K562 (cell line): Measurements from ENCODE around the gene PRKD1. TPM values are rescaled to one million over a fixed set of nuclear protein-coding genes. Genes with fewer than 3 reads are reported as not detected.

Experiments used
- ATAC-seq: fragments of 200-7000 bp; cut with Tn5 transposase; 3 replicates; pipeline ENCODE4 v1.9.1; 2020; ENCODE audit warnings: moderate library complexity
- BruUV-seq: library from RNA; stranded (reverse); fragments of 400-500 nt; replicated peaks from 2 replicates; lab custom pipeline; 2021; lab: Mats Ljungman, UMichigan
- CTCF ChIA-PET: fragments of 300-600 bp; formaldehyde crosslinking; extraction: SDS; loops from one replicate; lab custom pipeline; 2021; ENCODE audit warnings: low intra/inter-chr PET ratio; lab: Yijun Ruan, JAX
- POLR2A ChIA-PET: fragments of 300-600, 350-650 bp; sonication (Branson Sonifier 250); formaldehyde crosslinking; extraction: SDS; loops from one replicate; lab custom pipeline; 2021; ENCODE audit warnings: antibody characterized with exemption, inconsistent platforms; lab: Yijun Ruan, JAX
- DNase-seq, 4 experiments: peaks; one replicate each; pipeline versions ENCODE4 v3.0.0 to v3.0.0-alpha.2; 2011 to 2018; ENCODE audit warnings: low spot score in 3 of 4, mixed read lengths in 3 of 4; ENCODE audit errors: extremely low read depth in 1 of 4
- FAIRE-seq: peaks from 2 replicates; lab custom pipeline; 2011; peaks lifted over from hg19 to GRCh38; lab: Jason Lieb, UNC
- H2AFZ ChIP-seq: 2 replicates; pipeline ENCODE4 v1.6.0; 2011; ENCODE audit warnings: low read depth, low read length, control low read depth, inconsistent platforms
- H3K27ac ChIP-seq: fragments of 200-600 bp; 3 replicates; pipeline ENCODE4 v1.8.0; 2011; ENCODE audit warnings: low read depth, mild to moderate bottlenecking, control low read depth, inconsistent platforms, low read length, moderate library complexity, mixed read lengths; ENCODE audit errors: extremely low read depth
- H3K27me3 ChIP-seq, 2 experiments: fragments of 300-600 bp in 1 of 2; 2 replicates in 1 of 2; 3 replicates in 1 of 2; pipeline versions ENCODE4 v1.6.0 to v1.8.0; 2011; ENCODE audit warnings: inconsistent platforms in 2 of 2, low read length in 2 of 2, mild to moderate bottlenecking in 1 of 2, mixed read lengths in 1 of 2, moderate library complexity in 1 of 2; ENCODE audit not compliant: control insufficient read depth in 2 of 2, insufficient read depth in 2 of 2
- H3K36me3 ChIP-seq: fragments of 300-600 bp; 3 replicates; pipeline ENCODE4 v1.8.0; 2011; ENCODE audit warnings: mild to moderate bottlenecking, low read length, inconsistent platforms; ENCODE audit not compliant: control insufficient read depth, insufficient read depth
- H3K4me1 ChIP-seq, 2 experiments: fragments of 200-600 bp in 1 of 2; replicated peaks in 1 of 2; 2 replicates in 1 of 2; 3 replicates in 1 of 2; pipeline versions ENCODE4 v1.5.1 to v1.8.0; 2011; ENCODE audit warnings: inconsistent platforms in 2 of 2, low read length in 2 of 2, mild to moderate bottlenecking in 1 of 2, mixed read lengths in 1 of 2, moderate library complexity in 1 of 2; ENCODE audit not compliant: control insufficient read depth in 2 of 2, insufficient read depth in 2 of 2
- H3K4me2 ChIP-seq: 2 replicates; pipeline ENCODE4 v1.6.1; 2011; ENCODE audit warnings: low read length, control low read depth, inconsistent platforms, mixed read lengths; ENCODE audit not compliant: insufficient read depth
- H3K4me3 ChIP-seq: fragments of 200-600 bp; sonication (generic), shearing (Covaris generic); 2 replicates; pipeline ENCODE4 v1.5.1; 2016; ENCODE audit warnings: control low read depth, inconsistent platforms
- H3K79me2 ChIP-seq: fragments of 200-600 bp; 3 replicates; pipeline ENCODE4 v1.8.0; 2011; ENCODE audit warnings: low read length, inconsistent platforms; ENCODE audit not compliant: control insufficient read depth, insufficient read depth
- H3K9ac ChIP-seq, 2 experiments: 2 replicates each; pipeline versions ENCODE4 v1.6.0 to v1.6.1; 2011; ENCODE audit warnings: low read depth in 2 of 2, low read length in 2 of 2, control low read depth in 1 of 2, inconsistent platforms in 1 of 2, mild to moderate bottlenecking in 1 of 2, mixed read lengths in 1 of 2; ENCODE audit not compliant: insufficient read depth in 1 of 2
- H3K9me1 ChIP-seq: one replicate; pipeline ENCODE4 v1.6.0; 2011; ENCODE audit warnings: inconsistent platforms, mild to moderate bottlenecking, low read length, moderate library complexity; ENCODE audit not compliant: control insufficient read depth, insufficient read depth
- H3K9me3 ChIP-seq: replicated peaks from 2 replicates; pipeline ENCODE4 v1.5.1; 2011; ENCODE audit warnings: low read depth, low read length, inconsistent platforms; ENCODE audit not compliant: control insufficient read depth, insufficient read depth
- H4K20me1 ChIP-seq: replicated peaks from 2 replicates; pipeline ENCODE4 v1.6.1; 2011; ENCODE audit warnings: low read length, inconsistent platforms, mixed read lengths; ENCODE audit not compliant: control insufficient read depth, insufficient read depth
- HIVEP1 ChIP-seq: fragments of 250-450 bp; sonication (Bioruptor Pico); IDR thresholded peaks from 2 replicates; pipeline ENCODE4 v1.4.0; 2020; ENCODE audit warnings: mild to moderate bottlenecking
- WGBS: fragments of 100-300 bp; shearing (Covaris generic); methylation state at CpG from one replicate; pipeline ENCODE4 v1.1.6; 2016; ENCODE audit warnings: low coverage, mixed read lengths; ENCODE audit not compliant: insufficient coverage; ENCODE audit errors: missing lambda C conversion rate; 5-methylcytosine and 5-hydroxymethylcytosine counted together
- in situ Hi-C: fragments of 300-500 bp; cut with MboI; formaldehyde crosslinking; loops from 4 replicates; pipeline ENCODE4 v1.15.0; 2018; ENCODE audit warnings: inconsistent platforms, mixed read lengths
- intact Hi-C: fragments of 100-400 bp; cut with micrococcal nuclease; formaldehyde crosslinking; loops from 2 replicates; pipeline ENCODE4 v1.14.2; 2022
- polyA plus RNA-seq, 8 experiments: library from polyadenylated mRNA; depleted of rRNA in 4 of 8; stranded (reverse) in 5 of 8; unstranded in 3 of 8; fragments of >200 nt; fragmentation: Nextera tagmentation in 2 of 8; fragmentation: Illumina TruSeq in 1 of 8; extraction: Ambion mirVana in 2 of 8; extraction: Trizol in 1 of 8; gene quantifications; 2 replicates each; pipeline versions ENCODE4 v1.2.1 to v1.2.3, GENCODE V29; 2011 to 2014; ENCODE audit warnings: inconsistent platforms in 1 of 8, missing spikeins in 1 of 8
- total RNA-seq, 7 experiments: library from RNA; depleted of rRNA in 6 of 7; stranded (reverse); fragments of >200 nt in 6 of 7; fragmentation: Illumina TruSeq in 2 of 7; extraction: Trizol in 2 of 7; gene quantifications; 2 replicates each; pipeline versions ENCODE4 v1.2.1 to v1.2.3, GENCODE V29; 2011 to 2021; ENCODE audit warnings: low replicate concordance in 1 of 7
- TF ChIP-seq, protein P1 (sequence below): fragments of 250-450 bp; sonication (Bioruptor Pico); IDR thresholded peaks from 2 replicates; pipeline ENCODE4 v1.8.0; 2022; ENCODE audit warnings: moderate library complexity, mild to moderate bottlenecking, inconsistent platforms
- TF ChIP-seq, protein P2 (sequence below): fragments of 250-450 bp; sonication (Bioruptor Pico); IDR thresholded peaks from 2 replicates; pipeline ENCODE4 v1.5.0; 2021; ENCODE audit warnings: mild to moderate bottlenecking, moderate library complexity
- TF ChIP-seq, protein P3 (sequence below): fragments of 450-650 bp; IDR thresholded peaks from 2 replicates; pipeline ENCODE4 v1.6.1; 2016; ENCODE audit warnings: low read depth

The PRKD1 gene
- total and polyA plus RNA-seq, 9 of the 15 experiments (the other 6 are each of a cell fraction or from before 2014, with no cell fraction given) = 0.04 to 0.25 (median 0.13) TPM; not detected in 1

DNA sequence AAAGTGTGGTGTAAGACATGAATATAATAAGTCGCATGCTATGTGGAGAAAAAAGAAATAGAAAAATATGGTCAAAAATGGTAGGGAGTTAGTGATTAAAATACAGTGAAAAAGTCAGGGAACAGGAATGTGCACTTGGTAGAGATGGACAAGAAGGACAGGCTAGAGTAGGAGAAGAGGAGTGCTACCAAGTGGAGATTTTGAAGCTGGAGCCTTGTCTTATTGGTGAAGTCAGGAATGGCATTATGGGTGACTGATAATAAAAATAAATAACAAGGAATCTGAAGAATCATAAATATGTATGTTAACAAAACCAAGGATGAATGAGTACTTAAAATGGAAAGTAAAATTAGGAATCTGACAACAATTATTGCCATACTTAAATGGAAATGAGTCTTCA, 204.8 kb downstream of the PRKD1 start:
- no peaks in the 10 kb centered on the region for H4K20me1 ChIP-seq
- no peaks in the 10 kb centered on the region for H3K9me1 ChIP-seq
- ATAC-seq (no peak), DNase-seq (no peak), FAIRE-seq (no peak)
- in situ Hi-C loops = no loop called here
- no peak overlapping the region for H3K27ac ChIP-seq
- no peaks in the 10 kb centered on the region for H3K4me1 ChIP-seq
- no peaks in the 10 kb centered on the region for H3K9me3 ChIP-seq
- no peaks in the 10 kb centered on the region for H3K36me3 ChIP-seq
- TF ChIP-seq, protein P1, sequence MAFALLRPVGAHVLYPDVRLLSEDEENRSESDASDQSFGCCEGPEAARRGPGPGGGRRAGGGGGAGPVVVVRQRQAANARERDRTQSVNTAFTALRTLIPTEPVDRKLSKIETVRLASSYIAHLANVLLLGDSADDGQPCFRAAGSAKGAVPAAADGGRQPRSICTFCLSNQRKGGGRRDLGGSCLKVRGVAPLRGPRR (CRISPR knock-in tag) = no peak
- no peak for TF ChIP-seq HIVEP1 (CRISPR knock-in tag)
- TF ChIP-seq, protein P2, sequence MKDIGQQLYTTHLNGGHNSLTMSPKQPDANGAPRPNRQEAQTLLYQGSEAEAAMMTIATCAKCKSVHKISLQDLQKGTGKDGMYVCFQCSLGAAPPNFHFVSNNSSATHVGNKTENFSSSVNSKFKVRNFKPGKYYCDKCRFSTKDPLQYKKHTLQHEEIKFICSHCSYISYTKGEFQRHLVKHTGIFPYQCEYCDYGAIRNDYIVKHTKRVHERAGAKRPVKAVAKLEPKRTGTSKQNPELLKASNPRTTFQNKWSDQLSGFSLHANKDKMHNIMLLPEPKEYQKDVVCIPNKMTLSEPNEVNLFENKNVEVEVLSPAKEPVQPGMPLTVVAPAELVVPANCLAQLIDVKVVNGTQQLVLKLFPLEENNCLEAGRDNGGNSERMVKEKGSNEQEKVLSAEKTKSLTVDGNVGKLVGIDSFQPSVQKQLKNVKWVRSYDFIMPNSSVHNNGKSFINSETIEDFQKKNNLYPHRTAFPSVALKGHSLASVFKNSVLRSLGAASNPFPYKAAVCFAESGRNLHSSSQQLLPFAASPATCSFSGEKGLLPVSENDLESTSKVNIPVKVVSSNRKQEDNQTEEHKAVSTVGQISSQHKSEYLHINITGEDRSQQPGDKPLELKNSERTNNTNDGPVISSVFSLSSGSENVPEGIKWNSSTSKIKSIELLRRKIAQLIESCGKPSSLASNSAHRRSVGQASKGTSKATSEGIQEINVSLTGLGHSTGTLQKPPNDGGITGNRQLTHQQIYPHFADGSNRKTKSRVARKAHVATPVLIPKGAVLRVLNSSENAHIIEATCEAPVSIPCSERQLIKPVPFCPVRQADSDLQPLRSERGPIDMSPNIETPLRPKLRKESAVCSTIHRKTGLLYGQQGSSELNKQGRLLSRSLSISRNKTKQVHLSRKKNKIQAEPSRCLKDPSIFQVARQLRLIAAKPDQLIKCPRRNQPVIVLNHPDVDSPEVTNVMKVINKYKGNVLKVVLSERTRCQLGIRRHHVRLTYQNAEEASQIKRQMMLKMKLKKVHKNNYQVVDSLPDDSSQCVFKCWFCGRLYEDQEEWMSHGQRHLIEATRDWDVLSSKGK = no peak
- TF ChIP-seq, protein P3, sequence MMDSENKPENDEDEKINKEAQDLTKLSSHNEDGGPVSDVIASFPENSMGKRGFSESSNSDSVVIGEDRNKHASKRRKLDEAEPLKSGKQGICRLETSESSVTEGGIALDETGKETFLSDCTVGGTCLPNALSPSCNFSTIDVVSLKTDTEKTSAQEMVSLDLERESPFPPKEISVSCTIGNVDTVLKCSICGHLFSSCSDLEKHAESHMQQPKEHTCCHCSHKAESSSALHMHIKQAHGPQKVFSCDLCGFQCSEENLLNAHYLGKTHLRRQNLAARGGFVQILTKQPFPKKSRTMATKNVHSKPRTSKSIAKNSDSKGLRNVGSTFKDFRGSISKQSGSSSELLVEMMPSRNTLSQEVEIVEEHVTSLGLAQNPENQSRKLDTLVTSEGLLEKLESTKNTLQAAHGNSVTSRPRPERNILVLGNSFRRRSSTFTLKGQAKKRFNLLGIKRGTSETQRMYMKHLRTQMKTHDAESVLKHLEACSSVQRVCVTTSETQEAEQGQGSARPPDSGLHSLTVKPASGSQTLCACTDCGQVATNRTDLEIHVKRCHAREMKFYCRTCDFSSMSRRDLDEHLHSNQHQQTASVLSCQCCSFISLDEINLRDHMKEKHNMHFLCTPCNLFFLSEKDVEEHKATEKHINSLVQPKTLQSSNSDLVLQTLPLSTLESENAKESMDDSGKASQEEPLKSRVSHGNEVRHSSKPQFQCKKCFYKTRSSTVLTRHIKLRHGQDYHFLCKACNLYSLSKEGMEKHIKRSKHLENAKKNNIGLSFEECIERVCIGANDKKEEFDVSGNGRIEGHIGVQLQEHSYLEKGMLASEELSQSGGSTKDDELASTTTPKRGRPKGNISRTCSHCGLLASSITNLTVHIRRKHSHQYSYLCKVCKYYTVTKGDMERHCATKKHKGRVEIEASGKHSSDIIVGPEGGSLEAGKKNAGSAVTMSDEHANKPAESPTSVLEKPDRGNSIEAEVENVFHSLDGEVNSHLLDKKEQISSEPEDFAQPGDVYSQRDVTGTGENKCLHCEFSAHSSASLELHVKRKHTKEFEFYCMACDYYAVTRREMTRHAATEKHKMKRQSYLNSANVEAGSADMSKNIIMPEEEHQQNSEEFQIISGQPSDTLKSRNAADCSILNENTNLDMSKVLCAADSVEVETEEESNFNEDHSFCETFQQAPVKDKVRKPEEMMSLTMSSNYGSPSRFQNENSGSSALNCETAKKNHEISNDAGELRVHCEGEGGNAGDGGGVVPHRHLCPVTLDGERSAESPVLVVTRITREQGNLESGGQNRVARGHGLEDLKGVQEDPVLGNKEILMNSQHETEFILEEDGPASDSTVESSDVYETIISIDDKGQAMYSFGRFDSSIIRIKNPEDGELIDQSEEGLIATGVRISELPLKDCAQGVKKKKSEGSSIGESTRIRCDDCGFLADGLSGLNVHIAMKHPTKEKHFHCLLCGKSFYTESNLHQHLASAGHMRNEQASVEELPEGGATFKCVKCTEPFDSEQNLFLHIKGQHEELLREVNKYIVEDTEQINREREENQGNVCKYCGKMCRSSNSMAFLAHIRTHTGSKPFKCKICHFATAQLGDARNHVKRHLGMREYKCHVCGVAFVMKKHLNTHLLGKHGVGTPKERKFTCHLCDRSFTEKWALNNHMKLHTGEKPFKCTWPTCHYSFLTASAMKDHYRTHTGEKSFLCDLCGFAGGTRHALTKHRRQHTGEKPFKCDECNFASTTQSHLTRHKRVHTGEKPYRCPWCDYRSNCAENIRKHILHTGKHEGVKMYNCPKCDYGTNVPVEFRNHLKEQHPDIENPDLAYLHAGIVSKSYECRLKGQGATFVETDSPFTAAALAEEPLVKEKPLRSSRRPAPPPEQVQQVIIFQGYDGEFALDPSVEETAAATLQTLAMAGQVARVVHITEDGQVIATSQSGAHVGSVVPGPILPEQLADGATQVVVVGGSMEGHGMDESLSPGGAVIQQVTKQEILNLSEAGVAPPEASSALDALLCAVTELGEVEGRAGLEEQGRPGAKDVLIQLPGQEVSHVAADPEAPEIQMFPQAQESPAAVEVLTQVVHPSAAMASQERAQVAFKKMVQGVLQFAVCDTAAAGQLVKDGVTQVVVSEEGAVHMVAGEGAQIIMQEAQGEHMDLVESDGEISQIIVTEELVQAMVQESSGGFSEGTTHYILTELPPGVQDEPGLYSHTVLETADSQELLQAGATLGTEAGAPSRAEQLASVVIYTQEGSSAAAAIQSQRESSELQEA = no peak
- CTCF ChIA-PET = no interaction called here
- WGBS = 9% methylated on average over 1 of the region's 1 CpG
- no TSS peak for BruUV-seq
- H3K27me3 ChIP-seq = no peaks in the 10 kb centered on the region
- H3K4me3 ChIP-seq = no peak overlapping the region
- H3K9ac ChIP-seq = no peak overlapping the region
- intact Hi-C loops = no loop called here
- POLR2A ChIA-PET = no interaction called here
- H2AFZ ChIP-seq = no peak overlapping the region
- H3K79me2 ChIP-seq = no peaks in the 10 kb centered on the region
- H3K4me2 ChIP-seq = no peak overlapping the region
